Suprapubic skin (tissue), 3 donors: ENCODE results near the gene SPDL1.

Experiments used
- EP300 ChIP-seq: sonication (generic); formaldehyde crosslinking; IDR thresholded peaks from one replicate; pipeline ENCODE4 v1.6.1; 2017; ENCODE audit warnings: antibody characterized with exemption
- TF ChIP-seq, protein P1 (sequence below), 2 donors: fragments of 200-600 bp in 1 of 2; fragments of 450-650 bp in 1 of 2; sonication (generic) in 1 of 2; IDR thresholded peaks; one replicate each; pipeline ENCODE4 v1.5.1; 2016 to 2019; ENCODE audit warnings: antibody characterized with exemption in 2 of 2, mild to moderate bottlenecking in 1 of 2, moderate library complexity in 1 of 2

DNA sequence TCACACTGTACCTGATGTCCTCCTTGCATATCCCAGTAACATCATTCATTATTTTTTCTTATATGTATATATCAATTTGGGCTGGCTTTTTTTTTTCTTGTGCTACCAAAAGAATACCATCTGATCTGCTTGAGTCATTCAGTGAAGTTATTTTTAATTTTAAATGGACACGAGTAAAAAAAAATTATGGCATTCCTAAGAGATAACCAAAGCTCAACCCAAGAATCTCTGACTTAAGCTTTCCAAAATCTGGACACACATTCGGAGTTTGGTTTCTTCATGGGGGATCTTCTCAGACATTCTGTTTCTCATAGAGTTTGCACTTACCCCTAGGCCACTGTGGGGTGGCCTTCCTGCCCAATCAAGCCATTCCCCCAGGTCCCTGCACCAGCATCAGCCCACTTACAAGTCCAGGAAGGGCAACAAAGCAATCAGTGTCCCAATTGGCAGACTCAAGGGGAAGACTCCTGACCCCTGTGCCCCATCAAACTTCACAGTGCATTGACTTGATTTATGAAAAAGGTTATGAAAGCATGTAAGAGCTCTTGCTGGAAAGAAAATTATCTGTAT, 49.2 kb upstream of the SPDL1 start:
- TF ChIP-seq EP300, result no peak
- TF ChIP-seq, protein P1, sequence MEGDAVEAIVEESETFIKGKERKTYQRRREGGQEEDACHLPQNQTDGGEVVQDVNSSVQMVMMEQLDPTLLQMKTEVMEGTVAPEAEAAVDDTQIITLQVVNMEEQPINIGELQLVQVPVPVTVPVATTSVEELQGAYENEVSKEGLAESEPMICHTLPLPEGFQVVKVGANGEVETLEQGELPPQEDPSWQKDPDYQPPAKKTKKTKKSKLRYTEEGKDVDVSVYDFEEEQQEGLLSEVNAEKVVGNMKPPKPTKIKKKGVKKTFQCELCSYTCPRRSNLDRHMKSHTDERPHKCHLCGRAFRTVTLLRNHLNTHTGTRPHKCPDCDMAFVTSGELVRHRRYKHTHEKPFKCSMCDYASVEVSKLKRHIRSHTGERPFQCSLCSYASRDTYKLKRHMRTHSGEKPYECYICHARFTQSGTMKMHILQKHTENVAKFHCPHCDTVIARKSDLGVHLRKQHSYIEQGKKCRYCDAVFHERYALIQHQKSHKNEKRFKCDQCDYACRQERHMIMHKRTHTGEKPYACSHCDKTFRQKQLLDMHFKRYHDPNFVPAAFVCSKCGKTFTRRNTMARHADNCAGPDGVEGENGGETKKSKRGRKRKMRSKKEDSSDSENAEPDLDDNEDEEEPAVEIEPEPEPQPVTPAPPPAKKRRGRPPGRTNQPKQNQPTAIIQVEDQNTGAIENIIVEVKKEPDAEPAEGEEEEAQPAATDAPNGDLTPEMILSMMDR (IDR thresholded peaks at IDR 0.05), result no peak
